ENCODE data around the gene FLRT1. TPM values are rescaled to one million over a fixed set of nuclear protein-coding genes. Genes with fewer than 3 reads are reported as not detected.

FLRT1 gene
- total RNA-seq, 3 donors from 2014 or later: not detected

- Histone ChIP-seq H3K36me3 (no peaks in the 10 kb centered on the region), H3K4me1 (no peaks in the 10 kb centered on the region), H3K9me3 (no peaks in the 10 kb centered on the region), H3K27ac (no peak overlapping the region), H3K27me3 (no peaks in the 10 kb centered on the region), H3K4me3 (no peak overlapping the region)
- no peak for DNase-seq (ENCODE audit: low spot score in 2 of 2)
- no peak for TF ChIP-seq POLR2AphosphoS5 (IDR thresholded peaks at IDR 0.05)
- intact Hi-C loops (cut with DNase I; ENCODE audit: low total_unique reads): no loop called here
These were observed 19.5 kb upstream of the FLRT1 start for GRCh38 chr11:64015935-64016845.

- H3K4me3 ChIP-seq: no peak overlapping the region
- no peaks in the 10 kb centered on the region for H3K4me1 ChIP-seq
- H3K27ac ChIP-seq: no peak overlapping the region
- no peaks in the 10 kb centered on the region for H3K27me3 ChIP-seq
- intact Hi-C loops (cut with DNase I; ENCODE audit: low total_unique reads): no loop called here
- H3K9me3 ChIP-seq: no peaks in the 10 kb centered on the region
- no peaks in the 10 kb centered on the region for H3K36me3 ChIP-seq
- TF ChIP-seq POLR2A (IDR thresholded peaks at IDR 0.05) (no peak), CTCF (IDR thresholded peaks at IDR 0.05) (no peak), POLR2AphosphoS5 (IDR thresholded peaks at IDR 0.05) (no peak)
- no peak for DNase-seq (ENCODE audit: low spot score in 2 of 2)
These were observed 17.8 kb upstream of the FLRT1 start for GRCh38 chr11:64017945-64018224.

- Histone ChIP-seq H3K27ac (no peak overlapping the region), H3K4me1 (no peaks in the 10 kb centered on the region), H3K27me3 (no peaks in the 10 kb centered on the region), H3K4me3 (no peak overlapping the region), H3K9me3 (no peaks in the 10 kb centered on the region), H3K36me3 (no peaks in the 10 kb centered on the region)
- intact Hi-C loops (cut with DNase I; ENCODE audit: low total_unique reads): no loop called here
- TF ChIP-seq CTCF (IDR thresholded peaks at IDR 0.05) (no peak), POLR2AphosphoS5 (IDR thresholded peaks at IDR 0.05) (no peak), POLR2A (IDR thresholded peaks at IDR 0.05) (no peak)
- no peak for DNase-seq (ENCODE audit: low spot score in 2 of 2)
These were observed 17.4 kb upstream of the FLRT1 start for GRCh38 chr11:64018310-64018709.

GRCh38 chr11:64019106-64020037 is 16.4 kb upstream of the FLRT1 start:
- H3K27ac ChIP-seq: no peak overlapping the region
- DNase-seq (ENCODE audit: low spot score in 2 of 2): no peak
- intact Hi-C loops (cut with DNase I; ENCODE audit: low total_unique reads): no loop called here
- H3K4me1 ChIP-seq: no peaks in the 10 kb centered on the region
- TF ChIP-seq POLR2AphosphoS5 (IDR thresholded peaks at IDR 0.05) (no peak), CTCF (IDR thresholded peaks at IDR 0.05) (no peak), POLR2A (IDR thresholded peaks at IDR 0.05) (no peak)
- no peak overlapping the region for H3K4me3 ChIP-seq
- no peaks in the 10 kb centered on the region for H3K9me3 ChIP-seq
- no peaks in the 10 kb centered on the region for H3K27me3 ChIP-seq
- no peaks in the 10 kb centered on the region for H3K36me3 ChIP-seq

GRCh38 chr11:64020976-64021756 is 14.6 kb upstream of the FLRT1 start:
- Histone ChIP-seq H3K9me3 (no peaks in the 10 kb centered on the region), H3K4me3 (no peak overlapping the region), H3K27ac (no peak overlapping the region), H3K36me3 (no peaks in the 10 kb centered on the region), H3K4me1 (no peaks in the 10 kb centered on the region), H3K27me3 (no peaks in the 10 kb centered on the region)
- intact Hi-C loops (cut with DNase I; ENCODE audit: low total_unique reads): no loop called here
- DNase-seq (ENCODE audit: low spot score in 2 of 2): no peak
- TF ChIP-seq POLR2AphosphoS5 (IDR thresholded peaks at IDR 0.05): no peak
- no peak for TF ChIP-seq POLR2A (IDR thresholded peaks at IDR 0.05)
- TF ChIP-seq CTCF (IDR thresholded peaks at IDR 0.05): no peak
